GM12878 (cell line): ENCODE measurements around the gene KBTBD13. TPM values are rescaled to one million over a fixed set of nuclear protein-coding genes. Genes with fewer than 3 reads are reported as not detected.

Experiments used
- ATAC-seq: fragments of 200-7000 bp; cut with Tn5 transposase; 3 replicates; pipeline ENCODE4 v1.9.1; 2020; ENCODE audit warnings: mild to moderate bottlenecking, moderate library complexity
- BruUV-seq: library from RNA; stranded (reverse); fragments of 400-500 nt; replicated peaks from 2 replicates; lab custom pipeline; 2021; lab: Mats Ljungman, UMichigan
- CTCF ChIA-PET: fragments of 300-600 bp; sonication (Branson Sonifier 250); formaldehyde crosslinking; extraction: SDS; loops from one replicate; lab custom pipeline; 2021; ENCODE audit warnings: inconsistent platforms; lab: Yijun Ruan, JAX
- POLR2A ChIA-PET: fragments of 350-600 bp; formaldehyde crosslinking; extraction: SDS; loops from one replicate; lab custom pipeline; 2021; ENCODE audit warnings: inconsistent platforms; lab: Charles Lee
- RAD21 ChIA-PET: fragments of 300-600 bp; sonication (Branson Sonifier 250); formaldehyde crosslinking; loops from one replicate; lab custom pipeline; 2023; ENCODE audit warnings: antibody characterized with exemption; ENCODE audit not compliant: unreplicated experiment; lab: Charles Lee
- SMC1A ChIA-PET: fragments of 300-600 bp; sonication (Branson Sonifier 250); formaldehyde crosslinking; loops from one replicate; lab custom pipeline; 2023; ENCODE audit not compliant: unreplicated experiment, uncharacterized antibody; lab: Charles Lee
- DNase-seq: peaks from one replicate; pipeline ENCODE4 v3.0.0-alpha.2; 2011; ENCODE audit warnings: low read depth, low spot score
- FAIRE-seq: peaks from 3 replicates; lab custom pipeline; 2011; peaks lifted over from hg19 to GRCh38; lab: Jason Lieb, UNC
- H2AFZ ChIP-seq: 2 replicates; pipeline ENCODE4 v1.6.0; 2011; ENCODE audit warnings: low read depth, low read length, control low read depth; ENCODE audit not compliant: control insufficient read depth
- H3K27ac ChIP-seq: 2 replicates; pipeline ENCODE4 v1.5.1; 2011; ENCODE audit warnings: control low read depth; ENCODE audit not compliant: control insufficient read depth, insufficient read depth
- H3K27me3 ChIP-seq, 2 experiments: replicated peaks in 1 of 2; 2 replicates each; pipeline versions ENCODE4 v1.6.0 to v1.6.1; 2011; ENCODE audit warnings: low read length in 1 of 2; ENCODE audit not compliant: control insufficient read depth in 2 of 2, insufficient read depth in 2 of 2
- H3K36me3 ChIP-seq, 2 experiments: 2 replicates each; pipeline ENCODE4 v1.5.1; 2011; ENCODE audit warnings: low read length in 1 of 2; ENCODE audit not compliant: control insufficient read depth in 2 of 2, insufficient read depth in 2 of 2
- H3K4me1 ChIP-seq: 2 replicates; pipeline ENCODE4 v1.6.1; 2011; ENCODE audit warnings: mild to moderate bottlenecking, low read length, moderate library complexity, mixed read lengths; ENCODE audit not compliant: control insufficient read depth, insufficient read depth
- H3K4me2 ChIP-seq: 2 replicates; pipeline ENCODE4 v1.6.0; 2011; ENCODE audit warnings: control low read depth; ENCODE audit not compliant: control insufficient read depth, insufficient read depth
- H3K4me3 ChIP-seq: fragments of 200-600 bp; sonication (generic); 2 replicates; pipeline ENCODE4 v1.5.1; 2016
- H3K79me2 ChIP-seq: 2 replicates; pipeline ENCODE4 v1.6.0; 2011; ENCODE audit warnings: low read length; ENCODE audit not compliant: control insufficient read depth, insufficient read depth
- H3K9ac ChIP-seq: 2 replicates; pipeline ENCODE4 v1.8.0; 2011; ENCODE audit warnings: low read length, control low read depth, mixed read lengths; ENCODE audit not compliant: control insufficient read depth, insufficient read depth
- H3K9me3 ChIP-seq: replicated peaks from 3 replicates; pipeline ENCODE4 v1.5.1; 2011; ENCODE audit warnings: mild to moderate bottlenecking, low read length; ENCODE audit not compliant: control insufficient read depth, insufficient read depth
- H4K20me1 ChIP-seq: 2 replicates; pipeline ENCODE4 v1.6.0; 2011; ENCODE audit not compliant: control insufficient read depth, insufficient read depth
- BRCA1 ChIP-seq: IDR thresholded peaks from 2 replicates; pipeline ENCODE4 v1.6.1; 2011; ENCODE audit warnings: low read depth, low read length, improper control_type of control experiment
- GABPA ChIP-seq: IDR thresholded peaks from 2 replicates; pipeline ENCODE4 v1.6.1; 2014; ENCODE audit warnings: antibody characterized with exemption, low read depth, mild to moderate bottlenecking, inconsistent platforms
- IRF4 ChIP-seq: IDR thresholded peaks from 2 replicates; pipeline ENCODE4 v1.6.1; 2011; ENCODE audit warnings: low read depth, low read length
- MXI1 ChIP-seq: fragments of 150-350 bp; IDR thresholded peaks from 2 replicates; pipeline ENCODE4 v1.6.1; 2011; ENCODE audit warnings: low read depth, mild to moderate bottlenecking, inconsistent platforms, low read length, improper control_type of control experiment
- NR2F1 ChIP-seq: fragments of 450-650 bp; conservative IDR thresholded peaks from 2 replicates; pipeline ENCODE4 v1.6.1; 2017; ENCODE audit warnings: mild to moderate bottlenecking
- RAD21 ChIP-seq: IDR thresholded peaks from 2 replicates; pipeline ENCODE4 v1.6.1; 2011; ENCODE audit warnings: mild to moderate bottlenecking, low read depth, low read length, moderate library complexity; ENCODE audit not compliant: insufficient read depth
- SMARCA5 ChIP-seq: fragments of 450-650 bp; IDR thresholded peaks from 2 replicates; pipeline ENCODE4 v1.6.1; 2017; ENCODE audit warnings: mild to moderate bottlenecking
- SREBF2 ChIP-seq: IDR thresholded peaks from 2 replicates; pipeline ENCODE4 v1.6.1; 2012; ENCODE audit warnings: mild to moderate bottlenecking, low read length
- TCF3 ChIP-seq: IDR thresholded peaks from 2 replicates; pipeline ENCODE4 v1.6.1; 2012; ENCODE audit warnings: low read depth, mild to moderate bottlenecking, low read length, borderline replicate concordance; ENCODE audit not compliant: insufficient read depth
- WGBS: methylation state at CpG from one replicate; pipeline ENCODE4 v1.1.6; 2016; ENCODE audit warnings: low lambda C conversion rate; ENCODE audit not compliant: insufficient replicate concordance, insufficient coverage; ENCODE audit errors: missing lambda C conversion rate; 5-methylcytosine and 5-hydroxymethylcytosine counted together
- in situ Hi-C: fragments of 300-500 bp; cut with MboI; formaldehyde crosslinking; loops from 9 replicates; pipeline ENCODE4 v1.14.3; 2018; ENCODE audit warnings: mixed read lengths
- intact Hi-C: fragments of 100-400 bp; cut with micrococcal nuclease; formaldehyde crosslinking; loops from one replicate; pipeline ENCODE4 v1.14.2; 2022; ENCODE audit not compliant: unreplicated experiment
- polyA plus RNA-seq, 11 experiments: library from polyadenylated mRNA; depleted of rRNA in 4 of 11; unstranded in 6 of 11; stranded (reverse) in 5 of 11; fragments of >200 nt; fragmentation: Nextera tagmentation in 4 of 11; fragmentation: Illumina TruSeq in 1 of 11; extraction: Ambion mirVana in 4 of 11; extraction: Trizol in 1 of 11; gene quantifications; 1 replicate in 1 of 11; 2 replicates in 10 of 11; pipeline versions ENCODE4 v1.2.1 to v1.2.3, GENCODE V29; 2011 to 2016; ENCODE audit warnings: inconsistent platforms in 2 of 11, missing spikeins in 2 of 11, low read depth in 1 of 11
- total RNA-seq, 4 experiments: library from RNA; depleted of rRNA in 3 of 4; stranded (reverse); fragments of >200 nt in 3 of 4; fragmentation: Illumina TruSeq in 1 of 4; extraction: Trizol in 1 of 4; gene quantifications; 2 replicates each; pipeline versions ENCODE4 v1.2.1 to v1.2.3, GENCODE V29; 2013 to 2021
- TF ChIP-seq, protein P1 (sequence below): IDR thresholded peaks from 2 replicates; pipeline ENCODE4 v1.6.1; 2012; ENCODE audit warnings: improper control_type of control experiment, low read depth, low read length; ENCODE audit not compliant: insufficient replicate concordance
- TF ChIP-seq, protein P2 (sequence below): IDR thresholded peaks from 2 replicates; pipeline ENCODE4 v1.6.1; 2012; ENCODE audit warnings: low read length, inconsistent platforms
- TF ChIP-seq, protein P3 (sequence below): fragments of 450-650 bp; IDR thresholded peaks from 2 replicates; pipeline ENCODE4 v1.6.1; 2017; ENCODE audit warnings: antibody characterized with exemption, mild to moderate bottlenecking, moderate library complexity

KBTBD13 gene
- total and polyA plus RNA-seq, 10 of the 15 experiments (the other 5 are each of a cell fraction or from before 2014, with no cell fraction given) = 0.06 TPM; not detected in 9

DNA sequence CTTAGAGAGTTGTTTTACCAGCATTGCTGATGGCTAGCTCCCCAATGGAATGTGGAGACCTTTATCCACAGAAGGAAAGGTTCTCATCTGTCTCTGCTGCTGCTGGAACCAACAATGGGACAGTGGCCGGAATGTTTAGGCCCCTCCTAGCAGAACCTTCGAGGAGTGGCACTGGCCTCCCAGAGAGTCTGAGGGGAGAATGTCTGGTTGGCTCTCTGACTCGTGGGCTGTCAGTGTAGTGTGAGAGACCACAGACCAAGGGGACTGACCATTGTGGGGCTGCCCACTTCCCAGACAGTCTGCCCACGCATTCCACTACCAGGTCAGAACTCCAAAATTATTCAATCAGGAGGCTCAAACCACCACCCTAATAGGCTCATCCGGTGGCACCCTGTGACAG, 13.8 kb upstream of the KBTBD13 start:
- WGBS = 24% methylated on average over 5 of the region's 5 CpGs
- ATAC-seq (no peak), DNase-seq (no peak), FAIRE-seq (no peak)
- Histone ChIP-seq H3K4me2 (no peak overlapping the region), H3K36me3 (no peaks in the 10 kb centered on the region), H4K20me1 (no peaks in the 10 kb centered on the region), H3K4me3 (no peak overlapping the region), H3K79me2 (no peaks in the 10 kb centered on the region), H3K27me3 (peaks cover 0 to 2% of the 10 kb centered on the region in 2 experiments), H3K27ac (no peak overlapping the region), H2AFZ (no peak overlapping the region), H3K9ac (no peak overlapping the region), H3K4me1 (no peaks in the 10 kb centered on the region), H3K9me3 (no peaks in the 10 kb centered on the region)
- POLR2A ChIA-PET = no interaction called here
- RAD21 ChIA-PET = interaction anchor here (0.8 kb wide), 1 partner anchor 24 kb away, joined by 3 read pairs; no protein-coding TSS in a partner anchor
- SMC1A ChIA-PET = interaction anchor here (0.8 to 1.4 kb wide), 4 partner anchors 10 to 124 kb away, joined by 3 to 5 read pairs (median 4); no protein-coding TSS in a partner anchor
- no peak for TF ChIP-seq SREBF2
- TF ChIP-seq SMARCA5 = no peak
- TF ChIP-seq, protein P1, sequence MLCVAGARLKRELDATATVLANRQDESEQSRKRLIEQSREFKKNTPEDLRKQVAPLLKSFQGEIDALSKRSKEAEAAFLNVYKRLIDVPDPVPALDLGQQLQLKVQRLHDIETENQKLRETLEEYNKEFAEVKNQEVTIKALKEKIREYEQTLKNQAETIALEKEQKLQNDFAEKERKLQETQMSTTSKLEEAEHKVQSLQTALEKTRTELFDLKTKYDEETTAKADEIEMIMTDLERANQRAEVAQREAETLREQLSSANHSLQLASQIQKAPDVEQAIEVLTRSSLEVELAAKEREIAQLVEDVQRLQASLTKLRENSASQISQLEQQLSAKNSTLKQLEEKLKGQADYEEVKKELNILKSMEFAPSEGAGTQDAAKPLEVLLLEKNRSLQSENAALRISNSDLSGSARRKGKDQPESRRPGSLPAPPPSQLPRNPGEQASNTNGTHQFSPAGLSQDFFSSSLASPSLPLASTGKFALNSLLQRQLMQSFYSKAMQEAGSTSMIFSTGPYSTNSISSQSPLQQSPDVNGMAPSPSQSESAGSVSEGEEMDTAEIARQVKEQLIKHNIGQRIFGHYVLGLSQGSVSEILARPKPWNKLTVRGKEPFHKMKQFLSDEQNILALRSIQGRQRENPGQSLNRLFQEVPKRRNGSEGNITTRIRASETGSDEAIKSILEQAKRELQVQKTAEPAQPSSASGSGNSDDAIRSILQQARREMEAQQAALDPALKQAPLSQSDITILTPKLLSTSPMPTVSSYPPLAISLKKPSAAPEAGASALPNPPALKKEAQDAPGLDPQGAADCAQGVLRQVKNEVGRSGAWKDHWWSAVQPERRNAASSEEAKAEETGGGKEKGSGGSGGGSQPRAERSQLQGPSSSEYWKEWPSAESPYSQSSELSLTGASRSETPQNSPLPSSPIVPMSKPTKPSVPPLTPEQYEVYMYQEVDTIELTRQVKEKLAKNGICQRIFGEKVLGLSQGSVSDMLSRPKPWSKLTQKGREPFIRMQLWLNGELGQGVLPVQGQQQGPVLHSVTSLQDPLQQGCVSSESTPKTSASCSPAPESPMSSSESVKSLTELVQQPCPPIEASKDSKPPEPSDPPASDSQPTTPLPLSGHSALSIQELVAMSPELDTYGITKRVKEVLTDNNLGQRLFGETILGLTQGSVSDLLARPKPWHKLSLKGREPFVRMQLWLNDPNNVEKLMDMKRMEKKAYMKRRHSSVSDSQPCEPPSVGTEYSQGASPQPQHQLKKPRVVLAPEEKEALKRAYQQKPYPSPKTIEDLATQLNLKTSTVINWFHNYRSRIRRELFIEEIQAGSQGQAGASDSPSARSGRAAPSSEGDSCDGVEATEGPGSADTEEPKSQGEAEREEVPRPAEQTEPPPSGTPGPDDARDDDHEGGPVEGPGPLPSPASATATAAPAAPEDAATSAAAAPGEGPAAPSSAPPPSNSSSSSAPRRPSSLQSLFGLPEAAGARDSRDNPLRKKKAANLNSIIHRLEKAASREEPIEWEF = no peak
- TF ChIP-seq BRCA1 = no peak
- TF ChIP-seq MXI1 = no peak
- TF ChIP-seq TCF3 = no peak
- TF ChIP-seq RAD21 = no peak
- TF ChIP-seq, protein P2, sequence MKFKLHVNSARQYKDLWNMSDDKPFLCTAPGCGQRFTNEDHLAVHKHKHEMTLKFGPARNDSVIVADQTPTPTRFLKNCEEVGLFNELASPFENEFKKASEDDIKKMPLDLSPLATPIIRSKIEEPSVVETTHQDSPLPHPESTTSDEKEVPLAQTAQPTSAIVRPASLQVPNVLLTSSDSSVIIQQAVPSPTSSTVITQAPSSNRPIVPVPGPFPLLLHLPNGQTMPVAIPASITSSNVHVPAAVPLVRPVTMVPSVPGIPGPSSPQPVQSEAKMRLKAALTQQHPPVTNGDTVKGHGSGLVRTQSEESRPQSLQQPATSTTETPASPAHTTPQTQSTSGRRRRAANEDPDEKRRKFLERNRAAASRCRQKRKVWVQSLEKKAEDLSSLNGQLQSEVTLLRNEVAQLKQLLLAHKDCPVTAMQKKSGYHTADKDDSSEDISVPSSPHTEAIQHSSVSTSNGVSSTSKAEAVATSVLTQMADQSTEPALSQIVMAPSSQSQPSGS = no peak
- TF ChIP-seq, protein P3, sequence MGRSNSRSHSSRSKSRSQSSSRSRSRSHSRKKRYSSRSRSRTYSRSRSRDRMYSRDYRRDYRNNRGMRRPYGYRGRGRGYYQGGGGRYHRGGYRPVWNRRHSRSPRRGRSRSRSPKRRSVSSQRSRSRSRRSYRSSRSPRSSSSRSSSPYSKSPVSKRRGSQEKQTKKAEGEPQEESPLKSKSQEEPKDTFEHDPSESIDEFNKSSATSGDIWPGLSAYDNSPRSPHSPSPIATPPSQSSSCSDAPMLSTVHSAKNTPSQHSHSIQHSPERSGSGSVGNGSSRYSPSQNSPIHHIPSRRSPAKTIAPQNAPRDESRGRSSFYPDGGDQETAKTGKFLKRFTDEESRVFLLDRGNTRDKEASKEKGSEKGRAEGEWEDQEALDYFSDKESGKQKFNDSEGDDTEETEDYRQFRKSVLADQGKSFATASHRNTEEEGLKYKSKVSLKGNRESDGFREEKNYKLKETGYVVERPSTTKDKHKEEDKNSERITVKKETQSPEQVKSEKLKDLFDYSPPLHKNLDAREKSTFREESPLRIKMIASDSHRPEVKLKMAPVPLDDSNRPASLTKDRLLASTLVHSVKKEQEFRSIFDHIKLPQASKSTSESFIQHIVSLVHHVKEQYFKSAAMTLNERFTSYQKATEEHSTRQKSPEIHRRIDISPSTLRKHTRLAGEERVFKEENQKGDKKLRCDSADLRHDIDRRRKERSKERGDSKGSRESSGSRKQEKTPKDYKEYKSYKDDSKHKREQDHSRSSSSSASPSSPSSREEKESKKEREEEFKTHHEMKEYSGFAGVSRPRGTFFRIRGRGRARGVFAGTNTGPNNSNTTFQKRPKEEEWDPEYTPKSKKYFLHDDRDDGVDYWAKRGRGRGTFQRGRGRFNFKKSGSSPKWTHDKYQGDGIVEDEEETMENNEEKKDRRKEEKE = no peak
- no peak for TF ChIP-seq NR2F1
- TF ChIP-seq IRF4 = no peak
- TF ChIP-seq GABPA = no peak
- no TSS peak for BruUV-seq
- in situ Hi-C loops = no loop called here
- intact Hi-C loops = no loop called here
- CTCF ChIA-PET = interaction anchor here (1.2 to 3.6 kb wide), 2 partner anchors 15 to 29 kb away, joined by 3 to 12 read pairs; no protein-coding TSS in a partner anchor
